ENCODE measurements around the gene PDPK1. TPM values are rescaled to one million over a fixed set of nuclear protein-coding genes. Genes with fewer than 3 reads are reported as not detected.

The PDPK1 gene
- total RNA-seq, 2 donors from 2014 or later, result 29.2 to 30.3 TPM

DNA sequence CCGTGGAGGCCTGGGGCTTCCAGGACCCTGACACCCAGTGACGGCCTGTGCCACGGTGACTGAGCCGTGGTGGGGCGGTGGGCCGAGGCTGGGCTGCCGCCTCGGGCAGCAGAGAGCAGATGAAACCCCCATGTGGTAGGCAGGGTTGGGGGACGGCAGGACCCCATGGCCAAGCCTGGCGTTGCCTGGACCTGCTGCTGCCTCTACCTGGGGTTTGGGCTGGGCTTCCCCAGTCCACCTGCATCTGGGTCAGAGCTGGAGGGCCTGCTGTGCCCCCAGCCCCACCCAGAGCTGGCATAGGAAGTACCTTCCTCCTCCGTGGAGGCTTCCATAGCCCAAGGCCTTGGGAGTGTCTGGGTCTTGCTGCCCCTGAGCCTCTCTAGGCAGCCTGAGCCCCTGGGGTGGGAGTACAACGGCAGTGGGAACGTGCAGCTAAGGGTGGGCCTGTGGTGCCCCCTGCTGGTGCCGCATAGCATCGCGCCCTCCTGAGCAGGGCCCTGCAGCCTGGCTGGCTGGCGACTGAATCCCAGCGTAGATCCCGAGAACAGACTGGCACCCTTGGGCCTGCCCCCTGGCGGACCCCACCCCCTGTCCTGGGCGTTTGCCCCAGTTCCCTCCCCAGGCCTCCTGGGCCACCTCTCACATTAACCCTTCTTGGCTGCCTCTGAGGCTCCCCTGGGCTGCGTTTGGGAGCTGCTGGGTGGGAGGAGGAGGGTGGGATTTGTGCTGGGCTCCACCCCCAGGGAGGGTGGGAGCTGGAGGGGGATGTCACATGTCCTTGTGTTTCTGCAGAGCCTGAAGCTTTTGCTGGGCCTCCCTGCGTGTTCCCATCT lies 36.7 kb upstream of the PDPK1 start:
- WGBS, 2 experiments (ENCODE audit: insufficient coverage in 1 of 2, insufficient read length in 1 of 2), result 10 to 44% methylated on average over 7 to 22 of the region's 23 CpGs
- no peaks in the 10 kb centered on the region for H3K4me1 Mint-ChIP-seq
- no peak overlapping the region for H3K27ac Mint-ChIP-seq
- Histone ChIP-seq H3K9me3 (ENCODE audit: control insufficient read depth, low read length) (no peaks in the 10 kb centered on the region), H3K9ac (ENCODE audit: extremely low read depth, low read length, poor library complexity, severe bottlenecking) (no peak overlapping the region), H3K27ac (ENCODE audit: low read depth, low read length) (no peak overlapping the region), H3K27me3 (ENCODE audit: control insufficient read depth, insufficient read depth, low read length, poor library complexity, severe bottlenecking) (no peaks in the 10 kb centered on the region), H3K36me3 (ENCODE audit: control insufficient read depth, insufficient read depth, low read length) (peaks cover 3% of the 10 kb centered on the region), H3K4me3 (ENCODE audit: low read length) (peak overlapping the region; percentile 53), H3K4me1 (ENCODE audit: control insufficient read depth, insufficient read depth, low read length) (no peaks in the 10 kb centered on the region)
- peak; percentile 99 for TF ChIP-seq CTCF (conservative IDR thresholded peaks at IDR 0.05)
- no peaks in the 10 kb centered on the region for H3K9me3 Mint-ChIP-seq
- peaks cover 7% of the 10 kb centered on the region for H3K36me3 Mint-ChIP-seq (ENCODE audit: low read depth)
- H3K4me3 Mint-ChIP-seq, result peak overlapping the region; percentile 41
- DNase-seq, result peak; percentile 97
- no peaks in the 10 kb centered on the region for H3K27me3 Mint-ChIP-seq (ENCODE audit: insufficient read depth)

DNA sequence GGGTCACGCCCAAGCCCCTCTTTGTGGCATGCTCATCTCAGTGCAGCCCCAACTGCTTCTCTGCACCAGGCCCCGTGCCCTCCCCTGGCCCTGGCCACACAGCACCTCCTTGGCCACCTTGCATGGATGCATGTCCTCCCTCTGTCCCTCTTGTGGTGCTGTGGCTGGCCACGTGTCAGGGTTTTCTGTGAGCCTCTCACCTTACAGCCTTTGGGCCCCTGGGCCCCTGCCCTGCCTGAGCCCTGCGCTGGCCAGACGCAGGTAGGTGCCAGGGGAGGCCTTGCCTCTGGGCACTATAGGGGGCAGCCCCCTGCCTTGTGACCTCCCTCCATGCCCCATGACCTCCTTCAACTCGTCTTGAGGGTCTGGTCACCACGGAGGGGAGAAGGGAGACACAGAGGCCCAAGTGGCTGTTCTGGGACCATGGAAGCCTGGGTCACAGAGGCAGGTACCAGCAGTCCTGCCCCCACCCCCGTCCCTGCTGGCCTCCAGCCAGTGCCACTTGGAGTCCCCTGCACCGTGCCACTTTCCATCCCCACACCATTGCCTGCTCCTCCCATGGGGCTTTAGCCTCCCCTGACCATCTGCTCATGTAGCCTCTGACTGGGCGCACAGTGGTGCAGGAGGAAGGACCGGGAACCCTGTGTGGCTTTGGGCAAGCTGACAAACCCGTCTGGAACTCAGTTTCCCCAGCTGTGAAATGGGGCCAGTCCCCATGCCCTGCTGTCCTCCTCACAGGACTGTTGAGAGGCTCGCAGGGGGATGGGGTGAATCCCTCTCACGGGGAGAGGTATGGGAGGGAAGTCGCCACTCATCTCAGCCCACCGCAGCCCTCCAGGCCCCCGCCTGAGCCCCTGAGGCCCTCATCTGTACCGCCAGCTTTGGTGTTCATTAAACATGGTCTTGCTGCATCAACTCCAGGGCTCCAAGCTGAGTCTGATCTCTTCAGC lies 35.6 kb upstream of the PDPK1 start:
- Histone ChIP-seq H3K27ac (ENCODE audit: low read depth, low read length) (no peak overlapping the region), H3K9me3 (ENCODE audit: control insufficient read depth, low read length) (no peaks in the 10 kb centered on the region), H3K9ac (ENCODE audit: extremely low read depth, low read length, poor library complexity, severe bottlenecking) (no peak overlapping the region), H3K36me3 (ENCODE audit: control insufficient read depth, insufficient read depth, low read length) (peaks cover 3% of the 10 kb centered on the region), H3K4me1 (ENCODE audit: control insufficient read depth, insufficient read depth, low read length) (no peaks in the 10 kb centered on the region), H3K27me3 (ENCODE audit: control insufficient read depth, insufficient read depth, low read length, poor library complexity, severe bottlenecking) (no peaks in the 10 kb centered on the region), H3K4me3 (ENCODE audit: low read length) (no peak overlapping the region)
- TF ChIP-seq CTCF (conservative IDR thresholded peaks at IDR 0.05), result no peak
- 86 to 87% methylated on average over 10 to 18 of the region's 18 CpGs for WGBS, 2 experiments (ENCODE audit: insufficient coverage in 1 of 2, insufficient read length in 1 of 2)
- H3K9me3 Mint-ChIP-seq, result no peaks in the 10 kb centered on the region
- H3K36me3 Mint-ChIP-seq (ENCODE audit: low read depth), result peaks cover 5% of the 10 kb centered on the region
- H3K4me1 Mint-ChIP-seq, result no peaks in the 10 kb centered on the region
- H3K27me3 Mint-ChIP-seq (ENCODE audit: insufficient read depth), result no peaks in the 10 kb centered on the region
- H3K4me3 Mint-ChIP-seq, result no peak overlapping the region
- H3K27ac Mint-ChIP-seq, result no peak overlapping the region
- no peak for DNase-seq

DNA sequence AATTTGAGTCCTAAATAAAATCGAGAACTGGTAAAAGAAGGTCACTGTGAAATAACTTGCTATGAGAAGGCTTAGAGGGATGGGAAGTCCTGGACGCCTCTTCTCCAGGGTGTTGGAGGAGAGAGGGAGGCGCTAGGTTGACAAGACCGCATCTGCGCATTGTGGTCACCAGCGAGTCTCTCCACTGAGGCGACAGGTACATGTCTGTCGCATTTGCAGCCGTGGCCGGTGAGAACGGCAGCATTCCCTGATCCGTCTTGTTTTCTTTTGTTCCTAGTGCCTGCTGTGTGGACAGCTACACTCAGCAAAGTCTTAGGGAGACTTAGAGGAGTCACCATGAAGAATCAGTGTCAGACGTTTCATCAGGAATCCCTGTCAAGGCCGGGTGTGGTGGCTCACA lies 32.1 kb upstream of the PDPK1 start:
- Mint-ChIP-seq H3K27ac (no peak overlapping the region), H3K9me3 (no peaks in the 10 kb centered on the region), H3K4me1 (peaks cover 3% of the 10 kb centered on the region), H3K4me3 (no peak overlapping the region), H3K36me3 (ENCODE audit: low read depth) (no peaks in the 10 kb centered on the region), H3K27me3 (ENCODE audit: insufficient read depth) (no peaks in the 10 kb centered on the region)
- Histone ChIP-seq H3K9ac (ENCODE audit: extremely low read depth, low read length, poor library complexity, severe bottlenecking) (no peak overlapping the region), H3K4me3 (ENCODE audit: low read length) (no peak overlapping the region), H3K36me3 (ENCODE audit: control insufficient read depth, insufficient read depth, low read length) (peaks cover 3% of the 10 kb centered on the region), H3K9me3 (ENCODE audit: control insufficient read depth, low read length) (no peaks in the 10 kb centered on the region), H3K27ac (ENCODE audit: low read depth, low read length) (no peak overlapping the region), H3K4me1 (ENCODE audit: control insufficient read depth, insufficient read depth, low read length) (no peaks in the 10 kb centered on the region), H3K27me3 (ENCODE audit: control insufficient read depth, insufficient read depth, low read length, poor library complexity, severe bottlenecking) (no peaks in the 10 kb centered on the region)
- WGBS, 2 experiments (ENCODE audit: insufficient coverage in 1 of 2, insufficient read length in 1 of 2), result 90 to 92% methylated on average over 11 to 14 of the region's 14 CpGs
- DNase-seq, result no peak
- TF ChIP-seq CTCF (conservative IDR thresholded peaks at IDR 0.05), result no peak
